SH-SY5Y (cell line): ENCODE data around the gene KRTAP22-2.

Source experiments
- GATA2 ChIP-seq: IDR thresholded peaks from 2 replicates; pipeline ENCODE4 v1.6.1; 2011; ENCODE audit warnings: mild to moderate bottlenecking, low read depth, low read length
- GATA3 ChIP-seq: IDR thresholded peaks from 2 replicates; pipeline ENCODE4 v1.6.1; 2011; ENCODE audit warnings: low read depth, mild to moderate bottlenecking, low read length, moderate library complexity

DNA sequence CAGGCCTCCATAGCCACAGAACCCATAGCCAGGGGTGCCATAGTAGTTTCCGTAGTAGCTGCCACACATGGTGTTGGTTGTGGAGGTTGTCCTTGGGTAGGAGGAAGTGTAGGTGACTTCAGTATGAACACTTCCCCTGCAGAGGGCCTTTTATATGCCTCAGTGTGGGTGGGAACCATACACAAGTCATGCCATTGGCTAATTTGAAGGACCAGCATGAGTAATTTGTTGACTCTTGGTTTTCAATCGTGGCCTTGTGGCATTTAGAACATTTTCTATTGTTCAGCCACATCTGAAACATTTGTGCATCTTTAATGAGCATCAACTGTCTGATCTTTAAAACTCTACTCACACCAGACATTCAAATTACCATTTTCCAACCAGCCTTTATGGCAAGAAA lies 23.6 kb upstream of the KRTAP22-2 start, which contains the start of gene KRTAP6-1:
- TF ChIP-seq GATA2, result no peak
- TF ChIP-seq GATA3, result no peak
